ENCODE measurements around the gene STXBP5. TPM values are rescaled to one million over a fixed set of nuclear protein-coding genes. Genes with fewer than 3 reads are reported as not detected.

Gene STXBP5
- total RNA-seq, 1 experiment from 2014 or later, result 11.6 TPM

- Mint-ChIP-seq H3K36me3 (ENCODE audit: insufficient read depth in 1 of 3, low read depth in 3 of 3) (peaks cover 30 to 39% (median 33%) of the 10 kb centered on the region in 3 experiments), H3K4me3 (no peak overlapping the region), H3K4me1 (no peaks in the 10 kb centered on the region), H3K27me3 (ENCODE audit: low read depth) (no peaks in the 10 kb centered on the region), H3K9me3 (peaks cover 28 to 31% of the 10 kb centered on the region in 2 experiments), H3K27ac (no peak overlapping the region)
- H2BK12ac ChIP-seq (ENCODE audit: insufficient read length, low read depth, low read length), result no peak overlapping the region
- no peak overlapping the region for H3K56ac ChIP-seq (ENCODE audit: insufficient read length, low read depth, low read length)
- no peak overlapping the region for H3K9ac ChIP-seq (ENCODE audit: extremely low read depth, insufficient read length, low read length)
- H3K27me3 ChIP-seq (ENCODE audit: insufficient read depth, low read length), result no peaks in the 10 kb centered on the region
- no peak overlapping the region for H4K5ac ChIP-seq (ENCODE audit: insufficient read length, low read depth, low read length)
- H3K4ac ChIP-seq (ENCODE audit: low read depth, low read length), result no peak overlapping the region
- DNase-seq, result no peak
- H2AK5ac ChIP-seq (ENCODE audit: insufficient read length, low read length), result no peak overlapping the region
- H2BK20ac ChIP-seq (ENCODE audit: low read depth, low read length, poor library complexity, severe bottlenecking), result no peak overlapping the region
- TF ChIP-seq, protein P1, sequence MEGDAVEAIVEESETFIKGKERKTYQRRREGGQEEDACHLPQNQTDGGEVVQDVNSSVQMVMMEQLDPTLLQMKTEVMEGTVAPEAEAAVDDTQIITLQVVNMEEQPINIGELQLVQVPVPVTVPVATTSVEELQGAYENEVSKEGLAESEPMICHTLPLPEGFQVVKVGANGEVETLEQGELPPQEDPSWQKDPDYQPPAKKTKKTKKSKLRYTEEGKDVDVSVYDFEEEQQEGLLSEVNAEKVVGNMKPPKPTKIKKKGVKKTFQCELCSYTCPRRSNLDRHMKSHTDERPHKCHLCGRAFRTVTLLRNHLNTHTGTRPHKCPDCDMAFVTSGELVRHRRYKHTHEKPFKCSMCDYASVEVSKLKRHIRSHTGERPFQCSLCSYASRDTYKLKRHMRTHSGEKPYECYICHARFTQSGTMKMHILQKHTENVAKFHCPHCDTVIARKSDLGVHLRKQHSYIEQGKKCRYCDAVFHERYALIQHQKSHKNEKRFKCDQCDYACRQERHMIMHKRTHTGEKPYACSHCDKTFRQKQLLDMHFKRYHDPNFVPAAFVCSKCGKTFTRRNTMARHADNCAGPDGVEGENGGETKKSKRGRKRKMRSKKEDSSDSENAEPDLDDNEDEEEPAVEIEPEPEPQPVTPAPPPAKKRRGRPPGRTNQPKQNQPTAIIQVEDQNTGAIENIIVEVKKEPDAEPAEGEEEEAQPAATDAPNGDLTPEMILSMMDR (conservative IDR thresholded peaks at IDR 0.05), result no peak
- no peaks in the 10 kb centered on the region for H3K79me1 ChIP-seq (ENCODE audit: insufficient read depth, low read depth, low read length, poor library complexity, severe bottlenecking)
- H4K20me1 ChIP-seq (ENCODE audit: control insufficient read depth, insufficient read depth, insufficient read length), result no peaks in the 10 kb centered on the region
- H3K4me2 ChIP-seq (ENCODE audit: insufficient read depth, insufficient read length, low read length), result no peak overlapping the region
- no peak overlapping the region for H3K18ac ChIP-seq (ENCODE audit: insufficient read length, low read depth, low read length)
- no peak overlapping the region for H3K14ac ChIP-seq (ENCODE audit: insufficient read depth, low read length)
- H4K91ac ChIP-seq (ENCODE audit: insufficient read length, low read depth, low read length), result no peak overlapping the region
- peaks cover 10% of the 10 kb centered on the region for H3K9me3 ChIP-seq (ENCODE audit: control insufficient read depth, low read depth, low read length)
- no peak overlapping the region for H3K23ac ChIP-seq (ENCODE audit: insufficient read length, low read depth, low read length)
- WGBS (ENCODE audit: extremely low coverage, insufficient read length, low lambda C conversion rate), result no CpG with 5 or more reads among the region's 4 CpGs
- H3K79me2 ChIP-seq (ENCODE audit: insufficient read depth, low read length), result no peaks in the 10 kb centered on the region
- no peaks in the 10 kb centered on the region for H3K23me2 ChIP-seq (ENCODE audit: insufficient read length, low read depth, low read length, poor library complexity, severe bottlenecking)
- no peak overlapping the region for H2BK120ac ChIP-seq (ENCODE audit: low read depth, low read length, poor library complexity, severe bottlenecking)
- no peak overlapping the region for H2BK5ac ChIP-seq (ENCODE audit: insufficient read length, low read length)
- H4K8ac ChIP-seq (replicated peaks; ENCODE audit: insufficient read length, low read depth, low read length), result no peak overlapping the region
- H3K4me1 ChIP-seq (ENCODE audit: insufficient read depth, low read length), result no peaks in the 10 kb centered on the region
- no peak overlapping the region for H3K27ac ChIP-seq (ENCODE audit: insufficient read length, low read depth, low read length)
- H3T11ph ChIP-seq (ENCODE audit: low read length), result no peak overlapping the region
- H2BK15ac ChIP-seq (ENCODE audit: low read depth, low read length), result no peak overlapping the region
- no peak overlapping the region for H2AFZ ChIP-seq (ENCODE audit: low read length)
Measured at GRCh38 chr6:147304016-147304415, 99.8 kb downstream of the STXBP5 start.

Data from H9 (cell line).